ENCODE data around the gene TSC22D2. TPM values are rescaled to one million over a fixed set of nuclear protein-coding genes. Genes with fewer than 3 reads are reported as not detected.

Gene TSC22D2
- total RNA-seq, 1 donor from 2014 or later, result 37.9 TPM

DNA sequence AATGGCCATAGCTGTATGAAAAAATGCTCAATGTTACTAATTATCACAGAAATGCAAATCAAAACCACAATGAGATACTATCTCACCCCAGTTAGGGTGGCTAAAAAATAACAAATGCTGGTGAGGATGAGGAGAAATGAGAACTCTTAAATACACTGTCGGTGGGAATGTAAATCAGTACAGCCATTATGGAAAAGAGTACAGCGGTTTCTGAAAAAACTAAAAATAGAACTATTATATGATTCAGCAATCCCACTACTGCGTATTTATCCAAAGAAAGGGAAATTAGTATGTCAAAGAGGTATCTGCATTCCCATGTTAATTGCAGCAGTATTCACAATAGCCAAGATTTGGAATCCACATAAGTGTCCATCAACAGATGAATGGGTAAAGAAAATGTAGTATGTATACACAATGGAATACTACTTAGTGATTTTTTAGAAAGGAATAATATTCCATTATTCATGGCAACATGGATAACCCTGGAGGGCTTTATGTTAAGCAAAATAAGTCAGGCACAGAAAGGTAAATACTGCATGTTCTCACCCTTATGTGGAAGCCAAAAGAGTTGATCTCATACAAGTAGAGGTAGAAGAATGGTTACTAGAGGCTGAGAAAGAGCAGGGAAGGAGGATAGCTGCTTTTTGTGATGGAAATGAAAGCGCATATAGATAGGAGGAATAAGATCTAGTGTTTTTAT lies 103.2 kb downstream of the TSC22D2 start:
- H3K27me3 Mint-ChIP-seq (ENCODE audit: low read depth), result no peaks in the 10 kb centered on the region
- H3K9me3 Mint-ChIP-seq, result peaks cover 5% of the 10 kb centered on the region
- H3K4me3 Mint-ChIP-seq, result no peak overlapping the region
- H3K36me3 Mint-ChIP-seq (ENCODE audit: low read depth), result peaks cover 2% of the 10 kb centered on the region
- peaks cover 10% of the 10 kb centered on the region for H3K4me1 Mint-ChIP-seq
- TF ChIP-seq CTCF (conservative IDR thresholded peaks at IDR 0.05), result no peak
- H3K27ac Mint-ChIP-seq (ENCODE audit: unreplicated experiment), result no peak overlapping the region
- no peak for DNase-seq (ENCODE audit: low read depth, low spot score)

DNA sequence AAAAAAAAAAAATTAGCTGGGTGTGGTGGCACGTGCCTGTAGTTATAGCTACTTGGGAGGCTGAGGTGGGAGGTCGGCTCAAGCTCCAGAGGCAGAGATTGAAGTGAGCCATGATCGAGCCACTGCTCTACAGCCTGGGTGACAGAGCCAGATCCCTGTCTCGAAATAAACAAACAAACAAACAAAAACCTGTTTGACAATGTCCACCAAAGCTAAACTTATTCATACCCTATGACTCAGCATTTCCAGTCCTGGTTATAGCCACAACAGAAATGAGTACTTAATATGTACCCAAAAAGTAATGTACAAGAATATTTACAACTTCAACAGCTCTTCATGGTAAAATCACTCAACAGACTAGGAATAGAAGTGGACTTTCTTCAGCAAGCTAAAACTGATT lies 107.1 kb downstream of the TSC22D2 start:
- no peak overlapping the region for H3K4me3 Mint-ChIP-seq
- DNase-seq (ENCODE audit: low read depth, low spot score), result no peak
- H3K27me3 Mint-ChIP-seq (ENCODE audit: low read depth), result no peaks in the 10 kb centered on the region
- H3K36me3 Mint-ChIP-seq (ENCODE audit: low read depth), result no peaks in the 10 kb centered on the region
- H3K4me1 Mint-ChIP-seq, result peaks cover 10% of the 10 kb centered on the region
- peaks cover 7% of the 10 kb centered on the region for H3K9me3 Mint-ChIP-seq
- no peak overlapping the region for H3K27ac Mint-ChIP-seq (ENCODE audit: unreplicated experiment)
- TF ChIP-seq CTCF (conservative IDR thresholded peaks at IDR 0.05), result no peak

Other genes with a start within 250 kb of the TSC22D2 start
- gene SERP1, start 138.2 kb downstream of the TSC22D2 start, total RNA-seq, result 81.6 and 81.7 TPM in 2 replicates
- gene EIF2A, start 138.5 kb downstream of the TSC22D2 start, total RNA-seq, result 65.7 and 75.6 TPM in 2 replicates
- gene SELENOT, start 195.0 kb downstream of the TSC22D2 start, total RNA-seq, result 58.2 and 63.9 TPM in 2 replicates